ENCODE data around the gene MYBPH. TPM values are rescaled to one million over a fixed set of nuclear protein-coding genes. Genes with fewer than 3 reads are reported as not detected.

MYBPH gene
- polyA plus RNA-seq, 1 donor from 2014 or later = not detected

DNA sequence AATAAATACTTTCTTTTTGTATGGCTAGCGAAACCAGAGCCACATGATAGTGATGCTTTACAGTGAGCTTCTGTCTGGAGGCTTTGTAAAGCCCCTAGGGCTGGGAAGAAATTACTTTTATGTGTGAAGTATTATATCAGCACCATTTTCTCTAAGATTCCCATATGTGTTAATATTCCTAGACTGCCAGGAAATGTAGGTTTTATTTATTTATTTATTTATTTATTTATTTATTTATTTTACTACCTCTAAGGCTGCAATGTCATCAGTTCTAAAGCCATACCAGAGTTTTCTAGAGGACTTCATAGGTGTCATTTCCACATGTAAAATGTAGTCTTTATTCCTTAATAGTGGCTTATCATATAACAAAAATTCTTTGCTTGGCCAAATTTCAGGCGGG, 15.3 kb upstream of the MYBPH start:
- no peak overlapping the region for H3K9ac ChIP-seq (ENCODE audit: low read length)
- no peaks in the 10 kb centered on the region for H4K20me1 ChIP-seq (ENCODE audit: insufficient read depth)
- no peaks in the 10 kb centered on the region for H3K36me3 ChIP-seq (ENCODE audit: insufficient read depth, low read length)
- H3F3A ChIP-seq (ENCODE audit: insufficient read depth, low read length, poor library complexity, severe bottlenecking) = no peaks in the 10 kb centered on the region
- H3K4me3 ChIP-seq (ENCODE audit: low read length) = no peak overlapping the region
- no peak overlapping the region for H3K27ac ChIP-seq (ENCODE audit: low read length)
- no peak overlapping the region for H2AFZ ChIP-seq (ENCODE audit: low read depth, low read length)
- no peaks in the 10 kb centered on the region for H3K9me2 ChIP-seq (ENCODE audit: insufficient read depth, low read length)
- H3K79me2 ChIP-seq (replicated peaks; ENCODE audit: insufficient read depth, low read length) = no peaks in the 10 kb centered on the region
- no peak overlapping the region for H3K4me2 ChIP-seq (ENCODE audit: low read length)
- no peaks in the 10 kb centered on the region for H3K27me3 ChIP-seq (ENCODE audit: insufficient read depth, low read depth, low read length)
- TF ChIP-seq, protein P1, sequence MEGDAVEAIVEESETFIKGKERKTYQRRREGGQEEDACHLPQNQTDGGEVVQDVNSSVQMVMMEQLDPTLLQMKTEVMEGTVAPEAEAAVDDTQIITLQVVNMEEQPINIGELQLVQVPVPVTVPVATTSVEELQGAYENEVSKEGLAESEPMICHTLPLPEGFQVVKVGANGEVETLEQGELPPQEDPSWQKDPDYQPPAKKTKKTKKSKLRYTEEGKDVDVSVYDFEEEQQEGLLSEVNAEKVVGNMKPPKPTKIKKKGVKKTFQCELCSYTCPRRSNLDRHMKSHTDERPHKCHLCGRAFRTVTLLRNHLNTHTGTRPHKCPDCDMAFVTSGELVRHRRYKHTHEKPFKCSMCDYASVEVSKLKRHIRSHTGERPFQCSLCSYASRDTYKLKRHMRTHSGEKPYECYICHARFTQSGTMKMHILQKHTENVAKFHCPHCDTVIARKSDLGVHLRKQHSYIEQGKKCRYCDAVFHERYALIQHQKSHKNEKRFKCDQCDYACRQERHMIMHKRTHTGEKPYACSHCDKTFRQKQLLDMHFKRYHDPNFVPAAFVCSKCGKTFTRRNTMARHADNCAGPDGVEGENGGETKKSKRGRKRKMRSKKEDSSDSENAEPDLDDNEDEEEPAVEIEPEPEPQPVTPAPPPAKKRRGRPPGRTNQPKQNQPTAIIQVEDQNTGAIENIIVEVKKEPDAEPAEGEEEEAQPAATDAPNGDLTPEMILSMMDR (IDR thresholded peaks at IDR 0.05; ENCODE audit: poor library complexity, severe bottlenecking) = no peak
- no peak for TF ChIP-seq MXI1 (conservative IDR thresholded peaks at IDR 0.05; ENCODE audit: poor library complexity, severe bottlenecking)
- no peak for TF ChIP-seq SMC3 (conservative IDR thresholded peaks at IDR 0.05; ENCODE audit: poor library complexity)
- TF ChIP-seq, protein P2, sequence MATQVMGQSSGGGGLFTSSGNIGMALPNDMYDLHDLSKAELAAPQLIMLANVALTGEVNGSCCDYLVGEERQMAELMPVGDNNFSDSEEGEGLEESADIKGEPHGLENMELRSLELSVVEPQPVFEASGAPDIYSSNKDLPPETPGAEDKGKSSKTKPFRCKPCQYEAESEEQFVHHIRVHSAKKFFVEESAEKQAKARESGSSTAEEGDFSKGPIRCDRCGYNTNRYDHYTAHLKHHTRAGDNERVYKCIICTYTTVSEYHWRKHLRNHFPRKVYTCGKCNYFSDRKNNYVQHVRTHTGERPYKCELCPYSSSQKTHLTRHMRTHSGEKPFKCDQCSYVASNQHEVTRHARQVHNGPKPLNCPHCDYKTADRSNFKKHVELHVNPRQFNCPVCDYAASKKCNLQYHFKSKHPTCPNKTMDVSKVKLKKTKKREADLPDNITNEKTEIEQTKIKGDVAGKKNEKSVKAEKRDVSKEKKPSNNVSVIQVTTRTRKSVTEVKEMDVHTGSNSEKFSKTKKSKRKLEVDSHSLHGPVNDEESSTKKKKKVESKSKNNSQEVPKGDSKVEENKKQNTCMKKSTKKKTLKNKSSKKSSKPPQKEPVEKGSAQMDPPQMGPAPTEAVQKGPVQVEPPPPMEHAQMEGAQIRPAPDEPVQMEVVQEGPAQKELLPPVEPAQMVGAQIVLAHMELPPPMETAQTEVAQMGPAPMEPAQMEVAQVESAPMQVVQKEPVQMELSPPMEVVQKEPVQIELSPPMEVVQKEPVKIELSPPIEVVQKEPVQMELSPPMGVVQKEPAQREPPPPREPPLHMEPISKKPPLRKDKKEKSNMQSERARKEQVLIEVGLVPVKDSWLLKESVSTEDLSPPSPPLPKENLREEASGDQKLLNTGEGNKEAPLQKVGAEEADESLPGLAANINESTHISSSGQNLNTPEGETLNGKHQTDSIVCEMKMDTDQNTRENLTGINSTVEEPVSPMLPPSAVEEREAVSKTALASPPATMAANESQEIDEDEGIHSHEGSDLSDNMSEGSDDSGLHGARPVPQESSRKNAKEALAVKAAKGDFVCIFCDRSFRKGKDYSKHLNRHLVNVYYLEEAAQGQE (IDR thresholded peaks at IDR 0.05; ENCODE audit: borderline replicate concordance) = no peak
- no peak for TF ChIP-seq EZH2 (IDR thresholded peaks at IDR 0.05; ENCODE audit: borderline replicate concordance, insufficient read depth, low read length, poor library complexity, severe bottlenecking)
- no peak for TF ChIP-seq EP300 (conservative IDR thresholded peaks at IDR 0.05; ENCODE audit: poor library complexity, severe bottlenecking)
- TF ChIP-seq TAF1 (IDR thresholded peaks at IDR 0.05; ENCODE audit: low read depth) = no peak
- no peak for TF ChIP-seq POLR2AphosphoS5 (IDR thresholded peaks at IDR 0.05)
- TF ChIP-seq RAD21 (conservative IDR thresholded peaks at IDR 0.05) = no peak
- H3K9me3 ChIP-seq (ENCODE audit: low read length) = no peaks in the 10 kb centered on the region

DNA sequence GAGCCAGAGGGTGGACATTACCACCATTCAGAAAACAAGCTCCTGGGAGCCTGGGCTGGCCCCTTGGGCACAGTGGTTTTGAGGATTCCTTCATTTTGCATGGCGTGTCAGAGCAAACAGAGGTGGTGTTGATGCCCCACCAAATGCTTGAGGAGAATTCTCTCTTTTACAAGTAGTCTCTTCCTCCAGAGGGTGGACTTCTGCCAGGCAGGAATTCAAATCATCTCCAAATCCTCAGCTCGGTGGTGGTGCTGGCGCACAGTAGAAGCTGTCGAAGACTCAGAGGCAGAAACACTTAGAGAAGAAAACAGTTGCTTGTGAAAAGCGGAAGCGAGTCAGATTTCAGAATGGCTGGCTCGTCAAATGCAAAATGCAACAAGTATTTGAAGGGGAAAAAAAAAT, 14.3 kb upstream of the MYBPH start:
- Histone ChIP-seq H3K9me2 (ENCODE audit: insufficient read depth, low read length) (no peaks in the 10 kb centered on the region), H3K4me2 (ENCODE audit: low read length) (no peak overlapping the region), H3K9me3 (ENCODE audit: low read length) (no peaks in the 10 kb centered on the region), H3K9ac (ENCODE audit: low read length) (no peak overlapping the region), H3K27me3 (ENCODE audit: insufficient read depth, low read depth, low read length) (no peaks in the 10 kb centered on the region), H3F3A (ENCODE audit: insufficient read depth, low read length, poor library complexity, severe bottlenecking) (no peaks in the 10 kb centered on the region), H4K20me1 (ENCODE audit: insufficient read depth) (no peaks in the 10 kb centered on the region), H3K79me2 (replicated peaks; ENCODE audit: insufficient read depth, low read length) (no peaks in the 10 kb centered on the region), H3K27ac (ENCODE audit: low read length) (no peak overlapping the region), H2AFZ (ENCODE audit: low read depth, low read length) (no peak overlapping the region), H3K4me3 (ENCODE audit: low read length) (no peak overlapping the region), H3K36me3 (ENCODE audit: insufficient read depth, low read length) (no peaks in the 10 kb centered on the region)
- TF ChIP-seq RAD21 (conservative IDR thresholded peaks at IDR 0.05) (no peak), EP300 (conservative IDR thresholded peaks at IDR 0.05; ENCODE audit: poor library complexity, severe bottlenecking) (no peak), MXI1 (conservative IDR thresholded peaks at IDR 0.05; ENCODE audit: poor library complexity, severe bottlenecking) (no peak), SMC3 (conservative IDR thresholded peaks at IDR 0.05; ENCODE audit: poor library complexity) (no peak), EZH2 (IDR thresholded peaks at IDR 0.05; ENCODE audit: borderline replicate concordance, insufficient read depth, low read length, poor library complexity, severe bottlenecking) (no peak), TAF1 (IDR thresholded peaks at IDR 0.05; ENCODE audit: low read depth) (no peak), POLR2AphosphoS5 (IDR thresholded peaks at IDR 0.05) (no peak)
- TF ChIP-seq, protein P2 (IDR thresholded peaks at IDR 0.05; ENCODE audit: borderline replicate concordance) = no peak
- TF ChIP-seq, protein P1 (IDR thresholded peaks at IDR 0.05; ENCODE audit: poor library complexity, severe bottlenecking) = no peak

Data from neural cell (in vitro differentiated cells).